PC-9 (cell line): ENCODE data around the gene TBCB. TPM values are rescaled to one million over a fixed set of nuclear protein-coding genes. Genes with fewer than 3 reads are reported as not detected.

Source experiments
- BruUV-seq: library from RNA; stranded (reverse); fragments of 400-500 nt; replicated peaks from 2 replicates; lab custom pipeline; 2021; lab: Mats Ljungman, UMichigan
- CTCF ChIA-PET: fragments of 300-600 bp; sonication (Branson Sonifier 250); formaldehyde crosslinking; loops from one replicate; lab custom pipeline; 2022; ENCODE audit warnings: antibody characterized with exemption; lab: Charles Lee
- POLR2A ChIA-PET: fragments of 300-600 bp; sonication (Branson Sonifier 250); formaldehyde crosslinking; loops from one replicate; lab custom pipeline; 2022; ENCODE audit warnings: antibody characterized with exemption; ENCODE audit not compliant: unreplicated experiment; lab: Charles Lee
- DNase-seq, 2 experiments: peaks; one replicate each; pipeline versions ENCODE4 v3.0.0 to v3.0.0-alpha.2; 2015 to 2022; ENCODE audit warnings: mixed read lengths in 1 of 2
- H2AFZ ChIP-seq: fragments of 200-600 bp; sonication (generic); 2 replicates; pipeline ENCODE4 v1.8.1; 2017; ENCODE audit warnings: antibody characterized with exemption
- H3F3A ChIP-seq: fragments of 200-600 bp; sonication (generic); 2 replicates; pipeline ENCODE4 v1.8.1; 2017; ENCODE audit warnings: antibody characterized with exemption, mild to moderate bottlenecking, low read depth; ENCODE audit not compliant: insufficient read depth
- H3K27ac ChIP-seq: fragments of 200-600 bp; sonication (generic); 2 replicates; pipeline ENCODE4 v1.6.1; 2016; ENCODE audit warnings: mixed run types
- H3K27me3 ChIP-seq: fragments of 200-600 bp; sonication (generic); 2 replicates; pipeline ENCODE4 v1.6.1; 2016; ENCODE audit warnings: low read depth, mixed run types; ENCODE audit not compliant: insufficient read depth
- H3K36me3 ChIP-seq: fragments of 200-600 bp; sonication (generic); 2 replicates; pipeline ENCODE4 v1.6.1; 2016; ENCODE audit warnings: low read depth, mixed run types
- H3K4me1 ChIP-seq: fragments of 200-600 bp; sonication (generic); replicated peaks from 2 replicates; pipeline ENCODE4 v1.6.1; 2016; ENCODE audit warnings: mixed run types; ENCODE audit not compliant: insufficient read depth
- H3K4me2 ChIP-seq: fragments of 200-600 bp; sonication (generic); 2 replicates; pipeline ENCODE4 v1.6.1; 2017; ENCODE audit warnings: mixed run types
- H3K4me3 ChIP-seq: fragments of 200-600 bp; sonication (generic); 2 replicates; pipeline ENCODE4 v1.6.1; 2016; ENCODE audit warnings: mixed run types
- H3K79me2 ChIP-seq: fragments of 200-600 bp; sonication (generic); 2 replicates; pipeline ENCODE4 v1.6.1; 2017; ENCODE audit warnings: low read depth, mixed run types
- H3K9me2 ChIP-seq: fragments of 200-600 bp; sonication (generic); 2 replicates; pipeline ENCODE4 v1.8.1; 2017; ENCODE audit warnings: mild to moderate bottlenecking; ENCODE audit not compliant: insufficient read depth
- H3K9me3 ChIP-seq: fragments of 200-600 bp; sonication (generic); 2 replicates; pipeline ENCODE4 v1.8.1; 2016; ENCODE audit warnings: low read depth; ENCODE audit not compliant: insufficient read depth
- H4K20me1 ChIP-seq: fragments of 200-600 bp; sonication (generic); 2 replicates; pipeline ENCODE4 v1.8.1; 2017; ENCODE audit not compliant: insufficient read depth
- EZH2 ChIP-seq: fragments of 200-600 bp; sonication (generic); IDR thresholded peaks from 2 replicates; pipeline ENCODE4 v1.8.0; 2017; ENCODE audit warnings: antibody characterized with exemption, low read depth
- intact Hi-C: fragments of 100-400 bp; cut with micrococcal nuclease; formaldehyde crosslinking; loops from one replicate; pipeline ENCODE4 v1.10.0; 2022; ENCODE audit not compliant: unreplicated experiment
- total RNA-seq: library from RNA; stranded (reverse); gene quantifications from 2 replicates; pipeline ENCODE4 v1.2.3, GENCODE V29; 2021
- TF ChIP-seq, protein P1 (sequence below): fragments of 200-600 bp; sonication (generic); conservative IDR thresholded peaks from 2 replicates; pipeline ENCODE4 v1.6.1; 2017; ENCODE audit warnings: mixed run types, antibody characterized with exemption, mild to moderate bottlenecking, moderate library complexity

TBCB gene
- total RNA-seq, 1 experiment from 2014 or later, result 126 TPM

DNA sequence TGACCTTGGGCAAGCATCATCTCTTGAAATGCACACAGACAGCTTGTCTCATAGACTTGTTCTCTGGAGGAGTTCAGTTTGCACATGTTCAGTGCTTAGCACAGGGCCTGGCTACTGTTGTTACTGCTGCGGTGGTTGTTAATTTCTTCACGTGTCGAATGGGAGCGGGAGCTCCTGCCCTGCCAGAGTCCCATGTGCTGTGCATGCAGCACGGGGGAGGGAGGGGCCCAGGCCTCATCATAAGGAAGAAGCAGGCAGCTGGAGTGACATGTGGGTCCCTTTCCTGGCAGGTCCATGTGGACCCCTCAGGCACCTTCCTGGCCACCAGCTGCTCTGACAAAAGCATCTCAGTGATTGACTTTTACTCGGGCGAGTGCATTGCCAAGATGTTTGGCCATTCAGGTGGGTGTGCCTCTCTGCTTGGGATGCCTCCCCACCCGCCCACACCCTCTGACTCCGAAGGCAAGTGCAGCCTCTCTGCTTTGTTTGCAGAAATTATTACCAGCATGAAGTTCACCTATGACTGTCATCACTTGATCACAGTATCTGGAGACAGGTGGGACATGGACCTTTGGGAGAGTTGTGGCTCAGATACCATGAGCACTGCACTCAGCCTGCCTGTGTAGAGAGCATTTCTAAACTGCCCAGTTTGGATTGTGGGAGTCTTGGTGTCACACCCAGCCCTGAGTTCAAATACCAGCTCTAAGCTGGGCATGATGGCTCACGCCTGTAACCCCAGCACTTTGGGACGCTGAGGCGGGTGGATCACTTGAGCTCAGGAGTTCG is 24.2 kb upstream of the TBCB start:
- Histone ChIP-seq H3K79me2 (no peaks in the 10 kb centered on the region), H3K27ac (no peak overlapping the region), H3K36me3 (0 out of 2 replicates have a peak, but pooled peaks cover 6% of the 10 kb centered on the region), H3K4me2 (no peak overlapping the region), H3K4me1 (no peaks in the 10 kb centered on the region), H3K4me3 (no peak overlapping the region), H3K27me3 (no peaks in the 10 kb centered on the region), H3K9me2 (no peaks in the 10 kb centered on the region), H3F3A (no peaks in the 10 kb centered on the region), H2AFZ (no peak overlapping the region), H4K20me1 (no peaks in the 10 kb centered on the region), H3K9me3 (no peaks in the 10 kb centered on the region)
- no peak for DNase-seq
- intact Hi-C loops, result no loop called here
- BruUV-seq, result no TSS peak
- ChIA-PET CTCF (no interaction called here), POLR2A (no interaction called here)
- TF ChIP-seq, protein P1, sequence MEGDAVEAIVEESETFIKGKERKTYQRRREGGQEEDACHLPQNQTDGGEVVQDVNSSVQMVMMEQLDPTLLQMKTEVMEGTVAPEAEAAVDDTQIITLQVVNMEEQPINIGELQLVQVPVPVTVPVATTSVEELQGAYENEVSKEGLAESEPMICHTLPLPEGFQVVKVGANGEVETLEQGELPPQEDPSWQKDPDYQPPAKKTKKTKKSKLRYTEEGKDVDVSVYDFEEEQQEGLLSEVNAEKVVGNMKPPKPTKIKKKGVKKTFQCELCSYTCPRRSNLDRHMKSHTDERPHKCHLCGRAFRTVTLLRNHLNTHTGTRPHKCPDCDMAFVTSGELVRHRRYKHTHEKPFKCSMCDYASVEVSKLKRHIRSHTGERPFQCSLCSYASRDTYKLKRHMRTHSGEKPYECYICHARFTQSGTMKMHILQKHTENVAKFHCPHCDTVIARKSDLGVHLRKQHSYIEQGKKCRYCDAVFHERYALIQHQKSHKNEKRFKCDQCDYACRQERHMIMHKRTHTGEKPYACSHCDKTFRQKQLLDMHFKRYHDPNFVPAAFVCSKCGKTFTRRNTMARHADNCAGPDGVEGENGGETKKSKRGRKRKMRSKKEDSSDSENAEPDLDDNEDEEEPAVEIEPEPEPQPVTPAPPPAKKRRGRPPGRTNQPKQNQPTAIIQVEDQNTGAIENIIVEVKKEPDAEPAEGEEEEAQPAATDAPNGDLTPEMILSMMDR, result no peak
- no peak for TF ChIP-seq EZH2

DNA sequence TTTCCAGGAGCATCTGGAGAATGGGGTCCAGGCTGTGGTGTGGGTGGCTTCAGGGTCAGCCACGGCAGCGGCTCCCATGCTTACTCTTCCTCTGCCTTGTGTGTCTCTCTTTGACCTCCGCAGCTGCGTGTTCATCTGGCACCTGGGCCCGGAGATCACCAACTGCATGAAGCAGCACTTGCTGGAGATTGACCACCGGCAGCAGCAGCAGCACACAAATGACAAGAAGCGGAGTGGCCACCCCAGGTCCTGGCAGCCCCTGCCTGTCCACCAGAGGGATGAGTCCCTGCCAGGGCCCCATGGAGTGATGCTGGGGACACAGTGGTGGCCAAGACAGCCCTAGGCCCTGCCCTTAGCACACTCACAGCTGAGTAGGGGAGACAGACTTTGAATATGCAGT is 22.7 kb upstream of the TBCB start:
- Histone ChIP-seq H3K4me1 (no peaks in the 10 kb centered on the region), H3K79me2 (no peaks in the 10 kb centered on the region), H3K9me2 (no peaks in the 10 kb centered on the region), H3K27ac (no peak overlapping the region), H3K27me3 (no peaks in the 10 kb centered on the region), H3K4me3 (no peak overlapping the region), H3K9me3 (no peaks in the 10 kb centered on the region), H4K20me1 (no peaks in the 10 kb centered on the region), H3K4me2 (no peak overlapping the region), H2AFZ (no peak overlapping the region), H3K36me3 (0 out of 2 replicates have a peak, but pooled peaks cover 6% of the 10 kb centered on the region), H3F3A (no peaks in the 10 kb centered on the region)
- DNase-seq, result no peak
- BruUV-seq, result no TSS peak
- CTCF ChIA-PET, result no interaction called here
- POLR2A ChIA-PET, result no interaction called here
- intact Hi-C loops, result no loop called here
- no peak for TF ChIP-seq EZH2
- TF ChIP-seq, protein P1, result no peak

DNA sequence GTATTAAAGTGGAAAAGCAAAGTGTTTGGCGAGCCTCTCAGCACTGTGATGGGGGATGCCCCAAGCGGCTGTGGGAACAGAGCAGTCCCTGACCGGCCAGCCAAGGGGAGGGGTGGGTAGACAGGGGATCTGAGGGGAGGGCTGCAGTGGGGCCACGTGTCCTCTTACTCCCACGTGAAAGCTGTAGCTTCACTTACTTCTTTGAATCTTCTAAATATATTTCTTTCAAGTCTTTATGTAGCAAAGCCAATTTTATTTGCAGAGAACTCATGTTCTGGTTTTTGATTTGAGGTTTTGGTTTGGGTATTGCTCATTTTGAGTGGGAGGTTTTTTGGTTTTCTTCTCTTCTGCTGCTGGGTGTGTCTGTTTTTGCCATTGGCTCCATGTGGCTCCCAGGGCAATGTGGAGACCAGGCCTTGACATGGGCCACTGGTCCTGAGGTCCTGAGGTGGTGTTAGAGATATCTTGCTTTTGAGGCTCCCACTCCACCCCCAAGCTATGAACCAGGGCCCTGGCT is 22.1 kb upstream of the TBCB start:
- Histone ChIP-seq H3K9me2 (no peaks in the 10 kb centered on the region), H2AFZ (no peak overlapping the region), H3K79me2 (no peaks in the 10 kb centered on the region), H3K4me2 (no peak overlapping the region), H3K9me3 (no peaks in the 10 kb centered on the region), H3F3A (no peaks in the 10 kb centered on the region), H4K20me1 (no peaks in the 10 kb centered on the region), H3K4me1 (no peaks in the 10 kb centered on the region), H3K27ac (no peak overlapping the region), H3K4me3 (no peak overlapping the region), H3K27me3 (no peaks in the 10 kb centered on the region), H3K36me3 (0 out of 2 replicates have a peak, but pooled peaks cover 2% of the 10 kb centered on the region)
- no TSS peak for BruUV-seq
- ChIA-PET CTCF (no interaction called here), POLR2A (no interaction called here)
- no peak for TF ChIP-seq EZH2
- TF ChIP-seq, protein P1, result no peak
- no peak for DNase-seq
- intact Hi-C loops, result no loop called here
